Endothelial cell of umbilical vein (primary cell): ENCODE data around the gene PRKAG1.

Experiments used
- CTCF ChIP-seq, 2 donors: IDR thresholded peaks; 1 replicate in 1 of 2; 2 replicates in 1 of 2; pipeline ENCODE4 v1.5.1; 2011; ENCODE audit warnings: low read length in 2 of 2, mild to moderate bottlenecking in 2 of 2, moderate library complexity in 2 of 2, control low read depth in 1 of 2, inconsistent platforms in 1 of 2, low read depth in 1 of 2; ENCODE audit not compliant: insufficient read depth in 1 of 2; ENCODE audit errors: extremely low read depth in 1 of 2
- POLR2A ChIP-seq: IDR thresholded peaks from 2 replicates; pipeline ENCODE4 v1.6.1; 2012; ENCODE audit warnings: low read depth, mild to moderate bottlenecking, control low read depth, low read length

GRCh38 chr12:49028666-49029275, 10.2 kb upstream of the PRKAG1 start:
- TF ChIP-seq CTCF (IDR thresholded peaks at IDR 0.05; ENCODE audit: extremely low read depth in 1 of 2, insufficient read depth in 1 of 2, low read depth in 1 of 2, low read length in 2 of 2) (no peak), POLR2A (no peak)
